Transverse colon (tissue), 3 donors: ENCODE data around the gene ZRANB3.

Source experiments
- EP300 ChIP-seq: sonication (generic); formaldehyde crosslinking; IDR thresholded peaks from one replicate; pipeline ENCODE4 v1.6.1; 2017; ENCODE audit warnings: antibody characterized with exemption, low read depth
- POLR2A ChIP-seq: fragments of 450-650 bp; IDR thresholded peaks from one replicate; pipeline ENCODE4 v1.6.1; 2016; ENCODE audit warnings: antibody characterized with exemption, mild to moderate bottlenecking, moderate library complexity
- TF ChIP-seq, protein P1 (sequence below), 5 experiments: fragments of 200-600 bp in 3 of 5; fragments of 450-650 bp in 2 of 5; sonication (generic) in 3 of 5; IDR thresholded peaks; 1 replicate in 2 of 5; 2 replicates in 3 of 5; pipeline ENCODE4 v1.5.1; 2016 to 2017; ENCODE audit warnings: antibody characterized with exemption in 5 of 5, inconsistent platforms in 3 of 5, mild to moderate bottlenecking in 2 of 5, moderate library complexity in 1 of 5

GRCh38 chr2:135547311-135547710 lies 16.3 kb upstream of the ZRANB3 start:
- TF ChIP-seq, protein P1, sequence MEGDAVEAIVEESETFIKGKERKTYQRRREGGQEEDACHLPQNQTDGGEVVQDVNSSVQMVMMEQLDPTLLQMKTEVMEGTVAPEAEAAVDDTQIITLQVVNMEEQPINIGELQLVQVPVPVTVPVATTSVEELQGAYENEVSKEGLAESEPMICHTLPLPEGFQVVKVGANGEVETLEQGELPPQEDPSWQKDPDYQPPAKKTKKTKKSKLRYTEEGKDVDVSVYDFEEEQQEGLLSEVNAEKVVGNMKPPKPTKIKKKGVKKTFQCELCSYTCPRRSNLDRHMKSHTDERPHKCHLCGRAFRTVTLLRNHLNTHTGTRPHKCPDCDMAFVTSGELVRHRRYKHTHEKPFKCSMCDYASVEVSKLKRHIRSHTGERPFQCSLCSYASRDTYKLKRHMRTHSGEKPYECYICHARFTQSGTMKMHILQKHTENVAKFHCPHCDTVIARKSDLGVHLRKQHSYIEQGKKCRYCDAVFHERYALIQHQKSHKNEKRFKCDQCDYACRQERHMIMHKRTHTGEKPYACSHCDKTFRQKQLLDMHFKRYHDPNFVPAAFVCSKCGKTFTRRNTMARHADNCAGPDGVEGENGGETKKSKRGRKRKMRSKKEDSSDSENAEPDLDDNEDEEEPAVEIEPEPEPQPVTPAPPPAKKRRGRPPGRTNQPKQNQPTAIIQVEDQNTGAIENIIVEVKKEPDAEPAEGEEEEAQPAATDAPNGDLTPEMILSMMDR (IDR thresholded peaks at IDR 0.05), result no peak
- TF ChIP-seq POLR2A (no peak), EP300 (no peak)
